K562 (cell line): ENCODE measurements around the gene LZTR1. TPM values are rescaled to one million over a fixed set of nuclear protein-coding genes. Genes with fewer than 3 reads are reported as not detected.
"Not testable (repeated sequence)": the region's sequence is repeated elsewhere in the genome, so short reads cannot be mapped to it uniquely, and the experiment has no call there.

Experiments
- ATAC-seq: fragments of 200-7000 bp; cut with Tn5 transposase; 3 replicates; pipeline ENCODE4 v1.9.1; 2020; ENCODE audit warnings: moderate library complexity
- BruUV-seq: library from RNA; stranded (reverse); fragments of 400-500 nt; replicated peaks from 2 replicates; lab custom pipeline; 2021; lab: Mats Ljungman, UMichigan
- CTCF ChIA-PET: fragments of 300-600 bp; formaldehyde crosslinking; extraction: SDS; loops from one replicate; lab custom pipeline; 2021; ENCODE audit warnings: low intra/inter-chr PET ratio; lab: Yijun Ruan, JAX
- POLR2A ChIA-PET: fragments of 300-600, 350-650 bp; sonication (Branson Sonifier 250); formaldehyde crosslinking; extraction: SDS; loops from one replicate; lab custom pipeline; 2021; ENCODE audit warnings: antibody characterized with exemption, inconsistent platforms; lab: Yijun Ruan, JAX
- DNase-seq, 4 experiments: peaks; one replicate each; pipeline versions ENCODE4 v3.0.0 to v3.0.0-alpha.2; 2011 to 2018; ENCODE audit warnings: low spot score in 3 of 4, mixed read lengths in 3 of 4; ENCODE audit errors: extremely low read depth in 1 of 4
- FAIRE-seq: peaks from 2 replicates; lab custom pipeline; 2011; peaks lifted over from hg19 to GRCh38; lab: Jason Lieb, UNC
- H2AFZ ChIP-seq: 2 replicates; pipeline ENCODE4 v1.6.0; 2011; ENCODE audit warnings: low read depth, low read length, control low read depth, inconsistent platforms
- H3K27ac ChIP-seq: fragments of 200-600 bp; 3 replicates; pipeline ENCODE4 v1.8.0; 2011; ENCODE audit warnings: low read depth, mild to moderate bottlenecking, control low read depth, inconsistent platforms, low read length, moderate library complexity, mixed read lengths; ENCODE audit errors: extremely low read depth
- H3K27me3 ChIP-seq, 2 experiments: fragments of 300-600 bp in 1 of 2; 2 replicates in 1 of 2; 3 replicates in 1 of 2; pipeline versions ENCODE4 v1.6.0 to v1.8.0; 2011; ENCODE audit warnings: inconsistent platforms in 2 of 2, low read length in 2 of 2, mild to moderate bottlenecking in 1 of 2, mixed read lengths in 1 of 2, moderate library complexity in 1 of 2; ENCODE audit not compliant: control insufficient read depth in 2 of 2, insufficient read depth in 2 of 2
- H3K36me3 ChIP-seq: fragments of 300-600 bp; 3 replicates; pipeline ENCODE4 v1.8.0; 2011; ENCODE audit warnings: mild to moderate bottlenecking, low read length, inconsistent platforms; ENCODE audit not compliant: control insufficient read depth, insufficient read depth
- H3K4me1 ChIP-seq, 2 experiments: fragments of 200-600 bp in 1 of 2; replicated peaks in 1 of 2; 2 replicates in 1 of 2; 3 replicates in 1 of 2; pipeline versions ENCODE4 v1.5.1 to v1.8.0; 2011; ENCODE audit warnings: inconsistent platforms in 2 of 2, low read length in 2 of 2, mild to moderate bottlenecking in 1 of 2, mixed read lengths in 1 of 2, moderate library complexity in 1 of 2; ENCODE audit not compliant: control insufficient read depth in 2 of 2, insufficient read depth in 2 of 2
- H3K4me2 ChIP-seq: 2 replicates; pipeline ENCODE4 v1.6.1; 2011; ENCODE audit warnings: low read length, control low read depth, inconsistent platforms, mixed read lengths; ENCODE audit not compliant: insufficient read depth
- H3K4me3 ChIP-seq: fragments of 200-600 bp; sonication (generic), shearing (Covaris generic); 2 replicates; pipeline ENCODE4 v1.5.1; 2016; ENCODE audit warnings: control low read depth, inconsistent platforms
- H3K79me2 ChIP-seq: fragments of 200-600 bp; 3 replicates; pipeline ENCODE4 v1.8.0; 2011; ENCODE audit warnings: low read length, inconsistent platforms; ENCODE audit not compliant: control insufficient read depth, insufficient read depth
- H3K9ac ChIP-seq, 2 experiments: 2 replicates each; pipeline versions ENCODE4 v1.6.0 to v1.6.1; 2011; ENCODE audit warnings: low read depth in 2 of 2, low read length in 2 of 2, control low read depth in 1 of 2, inconsistent platforms in 1 of 2, mild to moderate bottlenecking in 1 of 2, mixed read lengths in 1 of 2; ENCODE audit not compliant: insufficient read depth in 1 of 2
- H3K9me1 ChIP-seq: one replicate; pipeline ENCODE4 v1.6.0; 2011; ENCODE audit warnings: inconsistent platforms, mild to moderate bottlenecking, low read length, moderate library complexity; ENCODE audit not compliant: control insufficient read depth, insufficient read depth
- H3K9me3 ChIP-seq: replicated peaks from 2 replicates; pipeline ENCODE4 v1.5.1; 2011; ENCODE audit warnings: low read depth, low read length, inconsistent platforms; ENCODE audit not compliant: control insufficient read depth, insufficient read depth
- H4K20me1 ChIP-seq: replicated peaks from 2 replicates; pipeline ENCODE4 v1.6.1; 2011; ENCODE audit warnings: low read length, inconsistent platforms, mixed read lengths; ENCODE audit not compliant: control insufficient read depth, insufficient read depth
- CEBPG ChIP-seq, 3 experiments: fragments of 200-800 bp in 1 of 3; sonication (Bioruptor generic) in 1 of 3; sonication (generic) in 1 of 3; formaldehyde crosslinking in 1 of 3; IDR thresholded peaks in 2 of 3; conservative IDR thresholded peaks in 1 of 3; 2 replicates each; pipeline versions ENCODE4 v1.6.1 to v1.8.0; 2016 to 2022; ENCODE audit warnings: missing compliant biosample characterization in 2 of 3, missing genetic modification characterization in 2 of 3, mild to moderate bottlenecking in 1 of 3, missing genetic modification reagents in 1 of 3
- FOXP1 ChIP-seq: sonication (generic); formaldehyde crosslinking; IDR thresholded peaks from 2 replicates; pipeline ENCODE4 v1.8.0; 2022; ENCODE audit warnings: mild to moderate bottlenecking, missing genetic modification reagents
- JUN ChIP-seq, 2 experiments: sonication (generic) in 1 of 2; formaldehyde crosslinking in 1 of 2; IDR thresholded peaks; 2 replicates each; pipeline versions ENCODE4 v1.6.1 to v1.8.0; 2012 to 2022; ENCODE audit warnings: borderline replicate concordance in 2 of 2, mild to moderate bottlenecking in 2 of 2, improper control_type of control experiment in 1 of 2, low read depth in 1 of 2, low read length in 1 of 2, missing genetic modification reagents in 1 of 2
- NR2C2 ChIP-seq, 2 experiments: fragments of 200-800 bp in 1 of 2; sonication (Bioruptor generic) in 1 of 2; sonication (generic) in 1 of 2; formaldehyde crosslinking in 1 of 2; IDR thresholded peaks; 2 replicates each; pipeline versions ENCODE4 v1.6.1 to v1.8.0; 2016 to 2022; ENCODE audit warnings: mild to moderate bottlenecking in 1 of 2, missing compliant biosample characterization in 1 of 2, missing genetic modification characterization in 1 of 2, missing genetic modification reagents in 1 of 2
- RBM25 ChIP-seq: fragments of 200-400 bp; formaldehyde crosslinking; IDR thresholded peaks from 2 replicates; pipeline ENCODE4 v1.6.1; 2018; ENCODE audit warnings: low read length, low read depth, moderate library complexity; ENCODE audit not compliant: severe bottlenecking
- ZNF121 ChIP-seq: sonication (generic); formaldehyde crosslinking; conservative IDR thresholded peaks from 2 replicates; pipeline ENCODE4 v1.8.0; 2022; ENCODE audit warnings: missing genetic modification reagents
- WGBS: fragments of 100-300 bp; shearing (Covaris generic); methylation state at CpG from one replicate; pipeline ENCODE4 v1.1.6; 2016; ENCODE audit warnings: low coverage, mixed read lengths; ENCODE audit not compliant: insufficient coverage; ENCODE audit errors: missing lambda C conversion rate; 5-methylcytosine and 5-hydroxymethylcytosine counted together
- in situ Hi-C: fragments of 300-500 bp; cut with MboI; formaldehyde crosslinking; loops from 4 replicates; pipeline ENCODE4 v1.15.0; 2018; ENCODE audit warnings: inconsistent platforms, mixed read lengths
- intact Hi-C: fragments of 100-400 bp; cut with micrococcal nuclease; formaldehyde crosslinking; loops from 2 replicates; pipeline ENCODE4 v1.14.2; 2022
- polyA plus RNA-seq, 8 experiments: library from polyadenylated mRNA; depleted of rRNA in 4 of 8; stranded (reverse) in 5 of 8; unstranded in 3 of 8; fragments of >200 nt; fragmentation: Nextera tagmentation in 2 of 8; fragmentation: Illumina TruSeq in 1 of 8; extraction: Ambion mirVana in 2 of 8; extraction: Trizol in 1 of 8; gene quantifications; 2 replicates each; pipeline versions ENCODE4 v1.2.1 to v1.2.3, GENCODE V29; 2011 to 2014; ENCODE audit warnings: inconsistent platforms in 1 of 8, missing spikeins in 1 of 8
- total RNA-seq, 7 experiments: library from RNA; depleted of rRNA in 6 of 7; stranded (reverse); fragments of >200 nt in 6 of 7; fragmentation: Illumina TruSeq in 2 of 7; extraction: Trizol in 2 of 7; gene quantifications; 2 replicates each; pipeline versions ENCODE4 v1.2.1 to v1.2.3, GENCODE V29; 2011 to 2021; ENCODE audit warnings: low replicate concordance in 1 of 7
- TF ChIP-seq, protein P1 (sequence below): sonication (generic); formaldehyde crosslinking; IDR thresholded peaks from 2 replicates; pipeline ENCODE4 v1.9.0; 2022; ENCODE audit warnings: mild to moderate bottlenecking, missing genetic modification reagents
- TF ChIP-seq, protein P2 (sequence below), 3 experiments: fragments of 200-800 bp in 1 of 3; sonication (Bioruptor generic) in 1 of 3; sonication (generic) in 1 of 3; formaldehyde crosslinking in 1 of 3; IDR thresholded peaks; 2 replicates each; pipeline versions ENCODE4 v1.6.1 to v1.8.0; 2016 to 2022; ENCODE audit warnings: mild to moderate bottlenecking in 2 of 3, missing compliant biosample characterization in 2 of 3, missing genetic modification characterization in 2 of 3, missing genetic modification reagents in 1 of 3
- TF ChIP-seq, protein P3 (sequence below): sonication (generic); formaldehyde crosslinking; IDR thresholded peaks from 2 replicates; pipeline ENCODE4 v1.8.0; 2022; ENCODE audit warnings: mild to moderate bottlenecking, missing genetic modification reagents
- TF ChIP-seq, protein P4 (sequence below): sonication (generic); formaldehyde crosslinking; IDR thresholded peaks from 2 replicates; pipeline ENCODE4 v1.9.0; 2022; ENCODE audit warnings: mild to moderate bottlenecking, missing genetic modification reagents

LZTR1 gene
- total and polyA plus RNA-seq, 9 of the 15 experiments (the other 6 are each of a cell fraction or from before 2014, with no cell fraction given): 2.2 to 135 (median 63.0) TPM

DNA sequence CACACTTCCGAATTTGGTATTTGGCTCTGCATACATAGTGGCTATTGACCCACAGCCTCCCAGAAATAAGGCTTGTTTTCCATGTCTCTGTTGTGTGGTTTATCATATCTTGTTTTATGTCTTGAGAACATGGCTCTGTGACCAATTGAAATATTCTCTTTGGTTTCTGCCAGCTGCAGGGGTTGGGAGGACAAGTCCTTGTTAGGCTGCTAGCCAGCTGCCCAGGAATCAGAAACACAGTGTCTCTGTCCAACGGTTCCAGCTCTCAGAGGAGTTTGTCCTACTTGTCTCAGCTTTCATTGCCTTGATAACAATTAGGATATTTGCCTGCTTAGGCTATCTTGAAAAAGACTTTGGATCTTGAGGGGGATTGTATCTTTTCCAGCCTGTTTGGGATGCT, 56.3 kb downstream of the LZTR1 start (continued):
- TF ChIP-seq NR2C2 (CRISPR knock-in tag; IDR thresholded peaks at IDR 0.05): no peak
- TF ChIP-seq NR2C2 (tag; IDR thresholded peaks at IDR 0.05): no peak

DNA sequence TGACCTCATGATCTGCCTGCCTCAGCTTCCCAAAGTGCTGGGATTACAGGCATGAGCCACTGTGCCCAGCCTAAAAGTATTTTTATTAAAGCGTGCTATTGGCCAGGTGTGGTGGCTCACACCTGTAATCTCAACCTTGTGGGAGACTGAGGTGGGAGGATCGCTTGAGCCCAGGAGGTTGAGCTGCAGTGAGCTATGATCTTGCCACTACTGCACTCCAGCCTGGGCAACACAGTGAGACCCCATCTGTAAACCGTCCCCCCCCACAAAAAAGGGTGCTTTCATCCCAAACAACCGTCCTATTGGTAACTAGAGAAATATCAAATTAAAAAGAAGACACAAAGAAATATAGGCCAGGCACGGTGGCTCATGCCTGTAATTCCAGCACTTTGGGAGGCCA, 57.1 kb downstream of the LZTR1 start:
- FAIRE-seq; H4K20me1 ChIP-seq; H3K36me3 ChIP-seq; H3K27ac ChIP-seq; intact Hi-C loops; H3K79me2 ChIP-seq; H3K9ac ChIP-seq; DNase-seq; H2AFZ ChIP-seq; in situ Hi-C loops; BruUV-seq; H3K9me3 ChIP-seq; H3K9me1 ChIP-seq; ATAC-seq; CTCF ChIA-PET; H3K4me2 ChIP-seq; H3K4me3 ChIP-seq; TF ChIP-seq JUN (IDR thresholded peaks at IDR 0.05; ENCODE audit: borderline replicate concordance, low read depth, low read length); CEBPG (tag; conservative IDR thresholded peaks at IDR 0.05 in 1 of 2, IDR thresholded peaks at IDR 0.05 in 1 of 2): not testable (repeated sequence)
- POLR2A ChIA-PET: interaction anchor here (0.7 to 12.9 kb wide), 9 partner anchors 8 to 245 kb away, joined by 3 to 120 read pairs (median 12); partner anchors contain the start of genes LRRC74B, SLC7A4 and THAP7
- TF ChIP-seq JUN (CRISPR knock-in tag; IDR thresholded peaks at IDR 0.05; ENCODE audit: borderline replicate concordance) (0 out of 2 replicates have a peak, but pooled peaks have one; percentile 30), FOXP1 (CRISPR knock-in tag) (peak; percentile 75; the same call in 1 of the 2 replicates), CEBPG (CRISPR knock-in tag; IDR thresholded peaks at IDR 0.05) (peak; percentile 21; the same call in 1 of the 2 replicates), ZNF121 (CRISPR knock-in tag) (peak; percentile 98), RBM25 (peak; percentile 10)
- TF ChIP-seq, protein P1, sequence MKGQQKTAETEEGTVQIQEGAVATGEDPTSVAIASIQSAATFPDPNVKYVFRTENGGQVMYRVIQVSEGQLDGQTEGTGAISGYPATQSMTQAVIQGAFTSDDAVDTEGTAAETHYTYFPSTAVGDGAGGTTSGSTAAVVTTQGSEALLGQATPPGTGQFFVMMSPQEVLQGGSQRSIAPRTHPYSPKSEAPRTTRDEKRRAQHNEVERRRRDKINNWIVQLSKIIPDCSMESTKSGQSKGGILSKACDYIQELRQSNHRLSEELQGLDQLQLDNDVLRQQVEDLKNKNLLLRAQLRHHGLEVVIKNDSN (CRISPR knock-in tag): peak; percentile 47; the same call in 1 of the 2 replicates
- TF ChIP-seq, protein P2, sequence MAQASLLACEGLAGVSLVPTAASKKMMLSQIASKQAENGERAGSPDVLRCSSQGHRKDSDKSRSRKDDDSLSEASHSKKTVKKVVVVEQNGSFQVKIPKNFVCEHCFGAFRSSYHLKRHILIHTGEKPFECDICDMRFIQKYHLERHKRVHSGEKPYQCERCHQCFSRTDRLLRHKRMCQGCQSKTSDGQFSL (CRISPR knock-in tag; IDR thresholded peaks at IDR 0.05): peak; percentile 61; the same call in 1 of the 2 replicates
- TF ChIP-seq, protein P2 (tag; IDR thresholded peaks at IDR 0.05): not testable (repeated sequence)
- TF ChIP-seq, protein P3, sequence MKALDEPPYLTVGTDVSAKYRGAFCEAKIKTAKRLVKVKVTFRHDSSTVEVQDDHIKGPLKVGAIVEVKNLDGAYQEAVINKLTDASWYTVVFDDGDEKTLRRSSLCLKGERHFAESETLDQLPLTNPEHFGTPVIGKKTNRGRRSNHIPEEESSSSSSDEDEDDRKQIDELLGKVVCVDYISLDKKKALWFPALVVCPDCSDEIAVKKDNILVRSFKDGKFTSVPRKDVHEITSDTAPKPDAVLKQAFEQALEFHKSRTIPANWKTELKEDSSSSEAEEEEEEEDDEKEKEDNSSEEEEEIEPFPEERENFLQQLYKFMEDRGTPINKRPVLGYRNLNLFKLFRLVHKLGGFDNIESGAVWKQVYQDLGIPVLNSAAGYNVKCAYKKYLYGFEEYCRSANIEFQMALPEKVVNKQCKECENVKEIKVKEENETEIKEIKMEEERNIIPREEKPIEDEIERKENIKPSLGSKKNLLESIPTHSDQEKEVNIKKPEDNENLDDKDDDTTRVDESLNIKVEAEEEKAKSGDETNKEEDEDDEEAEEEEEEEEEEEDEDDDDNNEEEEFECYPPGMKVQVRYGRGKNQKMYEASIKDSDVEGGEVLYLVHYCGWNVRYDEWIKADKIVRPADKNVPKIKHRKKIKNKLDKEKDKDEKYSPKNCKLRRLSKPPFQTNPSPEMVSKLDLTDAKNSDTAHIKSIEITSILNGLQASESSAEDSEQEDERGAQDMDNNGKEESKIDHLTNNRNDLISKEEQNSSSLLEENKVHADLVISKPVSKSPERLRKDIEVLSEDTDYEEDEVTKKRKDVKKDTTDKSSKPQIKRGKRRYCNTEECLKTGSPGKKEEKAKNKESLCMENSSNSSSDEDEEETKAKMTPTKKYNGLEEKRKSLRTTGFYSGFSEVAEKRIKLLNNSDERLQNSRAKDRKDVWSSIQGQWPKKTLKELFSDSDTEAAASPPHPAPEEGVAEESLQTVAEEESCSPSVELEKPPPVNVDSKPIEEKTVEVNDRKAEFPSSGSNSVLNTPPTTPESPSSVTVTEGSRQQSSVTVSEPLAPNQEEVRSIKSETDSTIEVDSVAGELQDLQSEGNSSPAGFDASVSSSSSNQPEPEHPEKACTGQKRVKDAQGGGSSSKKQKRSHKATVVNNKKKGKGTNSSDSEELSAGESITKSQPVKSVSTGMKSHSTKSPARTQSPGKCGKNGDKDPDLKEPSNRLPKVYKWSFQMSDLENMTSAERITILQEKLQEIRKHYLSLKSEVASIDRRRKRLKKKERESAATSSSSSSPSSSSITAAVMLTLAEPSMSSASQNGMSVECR (CRISPR knock-in tag): peak; percentile 64; the same call in 1 of the 2 replicates
- TF ChIP-seq, protein P4, sequence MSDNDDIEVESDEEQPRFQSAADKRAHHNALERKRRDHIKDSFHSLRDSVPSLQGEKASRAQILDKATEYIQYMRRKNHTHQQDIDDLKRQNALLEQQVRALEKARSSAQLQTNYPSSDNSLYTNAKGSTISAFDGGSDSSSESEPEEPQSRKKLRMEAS (CRISPR knock-in tag): peak; percentile 55
- Histone ChIP-seq H3K27me3 (peaks cover 3 to 14% of the 10 kb centered on the region in 2 experiments; a peak in 2 of 5 replicates), H3K4me1 (peaks cover 26 to 31% of the 10 kb centered on the region in 2 experiments)
- 59% methylated on average over 5 of the region's 5 CpGs for WGBS
